Endometrial microvascular endothelial cells (primary cell): ENCODE data around the gene MAP1A. TPM values are rescaled to one million over a fixed set of nuclear protein-coding genes. Genes with fewer than 3 reads are reported as not detected.

Experiments used
- in situ Hi-C: cut with HindIII; loops from 2 replicates; pipeline ENCODE4 v1.10.0; 2017; ENCODE audit warnings: low sequenced_read_pairs, low pct_unique_long_range_greater_than_20kb; ENCODE audit errors: inconsistent ontology term
- total RNA-seq: library from RNA; depleted of rRNA; stranded (reverse); fragments of >200 nt; gene quantifications from one replicate; pipeline ENCODE4 v1.2.3, GENCODE V29; 2015; ENCODE audit errors: inconsistent ontology term

MAP1A gene
- 12.7 TPM for total RNA-seq

GRCh38 chr15:43517354-43518196 is at the start of gene MAP1A:
MAP1A (plus strand) TSS chr15:43517608; CDS start chr15:43521474, 3,866 bp downstream.
- in situ Hi-C loops: no loop called here

GRCh38 chr15:43469867-43470266 is 47.5 kb upstream of the MAP1A start:
- in situ Hi-C loops: no loop called here

- in situ Hi-C loops: no loop called here
These were observed 45.4 kb upstream of the MAP1A start for GRCh38 chr15:43471975-43472374.

- in situ Hi-C loops: no loop called here
These were observed 43.5 kb upstream of the MAP1A start for GRCh38 chr15:43473885-43474284.

GRCh38 chr15:43483297-43484128 is 33.9 kb upstream of the MAP1A start:
- in situ Hi-C loops: no loop called here

DNA sequence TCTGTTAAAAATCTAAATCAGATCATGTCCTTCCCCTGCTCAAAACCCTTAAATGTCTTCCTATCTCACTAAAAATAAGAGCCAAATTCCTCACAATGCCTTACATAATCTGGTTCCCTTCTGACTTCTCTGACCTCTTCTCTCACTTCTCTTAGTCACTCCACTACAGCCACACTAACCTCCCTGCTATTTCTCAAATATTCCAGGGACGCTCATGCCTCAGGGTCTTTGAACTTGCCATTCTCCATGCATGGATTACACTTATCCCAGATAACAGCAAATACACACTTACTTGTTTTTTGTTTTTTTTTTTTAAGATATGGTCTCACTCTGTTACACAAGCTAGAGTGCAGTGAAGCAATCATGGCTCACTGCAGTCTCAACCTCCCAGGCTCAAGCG is 33.0 kb upstream of the MAP1A start:
- in situ Hi-C loops: no loop called here

DNA sequence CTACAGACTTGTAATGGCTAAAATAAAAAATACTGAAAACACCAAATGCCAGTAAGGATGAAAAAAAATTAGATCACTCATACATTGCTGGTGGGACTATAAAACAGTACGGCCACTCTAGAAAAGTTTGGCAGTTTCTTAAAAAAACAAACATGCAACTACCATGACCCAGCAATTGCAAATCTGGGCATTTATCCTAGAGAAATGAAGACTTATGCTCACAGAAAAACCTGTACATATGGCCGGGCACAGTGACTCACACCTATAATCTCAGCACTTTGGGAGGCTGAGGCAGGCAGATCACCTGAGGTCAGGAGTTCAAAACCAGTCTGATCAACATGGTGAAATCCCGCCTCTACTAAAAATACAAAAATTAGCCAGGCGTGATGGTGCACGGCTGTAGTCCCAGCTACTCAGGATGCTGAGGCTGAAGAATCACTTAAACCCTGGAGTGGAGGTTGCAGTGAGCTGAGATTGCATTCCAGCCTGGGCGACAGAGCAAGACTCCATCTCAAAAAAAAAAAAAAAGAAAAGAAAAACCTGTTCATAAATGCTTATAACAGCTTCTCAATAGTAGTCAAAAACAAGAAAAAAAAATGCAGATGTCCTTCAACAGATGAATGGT is 30.0 kb upstream of the MAP1A start:
- in situ Hi-C loops: no loop called here

DNA sequence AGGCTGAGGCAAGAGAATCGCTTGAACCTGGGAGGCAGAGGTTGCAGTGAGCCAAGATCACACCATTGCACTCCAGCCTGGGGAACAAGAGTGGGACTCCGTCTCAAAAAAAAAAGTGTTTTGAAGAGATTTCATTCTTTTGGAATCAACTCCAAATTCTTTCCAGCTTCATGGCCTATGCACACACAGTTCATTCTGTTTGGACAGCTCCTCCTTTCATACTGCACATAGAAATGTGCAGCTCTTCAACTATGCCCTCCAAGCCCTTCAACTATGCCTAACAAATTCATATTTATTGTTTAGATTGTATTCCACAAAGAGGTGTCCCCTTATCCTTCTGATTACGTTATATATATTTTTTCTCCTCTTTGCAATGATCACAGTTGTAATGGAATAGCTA is 28.6 kb upstream of the MAP1A start:
- in situ Hi-C loops: no loop called here

GRCh38 chr15:43489191-43489590 is 28.2 kb upstream of the MAP1A start:
- in situ Hi-C loops: no loop called here

DNA sequence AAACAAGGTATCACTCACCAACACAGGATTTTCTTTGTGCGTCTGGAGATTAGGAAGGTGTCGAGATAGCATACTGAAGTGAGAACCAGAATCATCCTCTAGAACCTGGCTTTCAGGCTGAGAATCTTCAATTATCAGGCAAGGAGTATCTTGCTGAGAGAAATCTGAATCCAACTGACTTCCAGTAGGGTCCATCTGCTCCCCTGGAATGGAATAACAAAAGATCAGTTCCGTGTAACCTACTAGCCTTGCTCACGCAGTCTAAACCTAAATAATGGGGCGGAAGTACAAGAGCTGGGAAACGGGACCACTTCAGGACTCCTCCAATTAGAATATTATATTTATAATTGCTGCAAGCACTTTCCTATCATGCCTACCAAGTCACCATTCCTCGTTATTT is 25.1 kb upstream of the MAP1A start:
- in situ Hi-C loops: no loop called here

DNA sequence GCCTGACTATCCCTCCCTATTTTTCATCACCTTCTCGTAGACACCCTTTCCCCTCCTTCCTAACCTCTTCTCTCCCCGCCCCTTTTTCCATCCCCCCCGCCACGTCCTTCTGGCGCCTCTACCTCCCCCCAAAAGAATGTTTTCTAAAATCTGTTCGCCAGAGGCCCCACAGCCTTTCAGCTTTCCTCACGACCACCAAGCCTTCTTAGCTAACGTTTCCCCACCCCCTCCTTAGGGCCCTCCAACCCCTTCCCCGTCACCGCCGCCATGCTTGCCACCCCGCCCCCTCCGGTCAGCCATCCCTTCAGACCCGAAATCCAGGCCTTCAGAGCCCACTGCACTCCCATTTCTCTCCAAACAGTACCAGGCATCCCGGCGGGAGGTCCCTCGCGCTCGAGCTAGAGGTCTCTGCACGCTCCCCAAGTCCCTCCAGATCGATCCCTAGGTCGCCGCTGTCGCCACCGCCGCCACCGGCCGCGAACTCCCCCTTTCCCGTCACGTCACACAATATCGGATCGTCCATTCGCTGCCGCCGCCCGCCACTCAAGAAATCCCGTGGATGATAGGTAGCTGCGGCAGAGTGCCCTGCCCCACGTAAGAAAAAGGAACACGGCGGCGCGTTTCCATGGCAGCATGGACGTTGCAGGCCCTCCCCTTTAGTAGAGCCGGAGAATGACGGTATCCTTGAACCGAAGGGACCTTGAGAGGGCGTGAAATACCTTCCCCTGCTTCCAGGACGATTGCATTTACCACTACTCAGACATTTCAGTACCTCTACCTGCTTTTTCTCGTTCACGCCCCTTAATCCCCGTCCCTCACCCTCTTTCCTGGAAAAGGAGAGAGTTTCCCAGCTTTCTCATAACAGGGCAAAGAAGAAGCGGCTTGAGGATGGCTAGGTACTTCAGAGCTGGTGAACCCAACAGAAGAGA is 24.5 kb upstream of the MAP1A start, which contains the start of gene TP53BP1:
Gene TP53BP1 (minus strand): TSS at position 484 of the 929 bp plus-strand sequence. CDS start 113 bp downstream, at position 371.
- in situ Hi-C loops: no loop called here

- in situ Hi-C loops: no loop called here
These were observed 23.5 kb upstream of the MAP1A start for GRCh38 chr15:43493703-43494472.

GRCh38 chr15:43498990-43499389 is 18.4 kb upstream of the MAP1A start:
- in situ Hi-C loops: no loop called here

DNA sequence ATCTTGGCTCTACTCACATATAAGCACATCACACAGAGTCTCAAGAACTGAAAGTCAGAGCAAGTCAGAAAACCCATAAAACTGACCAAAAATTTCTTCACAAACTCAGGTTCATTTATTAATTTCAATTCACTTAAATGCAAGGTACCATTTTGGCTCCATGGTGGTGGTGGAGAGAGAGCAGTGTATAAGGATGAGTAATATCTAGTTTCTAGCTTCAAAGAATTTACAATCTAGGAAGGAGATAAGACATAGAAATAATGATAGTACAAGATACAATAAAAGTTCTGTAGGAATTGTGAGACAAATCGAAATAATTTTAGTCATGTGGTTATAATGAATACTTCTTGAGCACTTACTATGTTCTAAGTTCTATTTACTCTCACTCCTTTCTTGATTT is 17.8 kb upstream of the MAP1A start:
- in situ Hi-C loops: no loop called here

- in situ Hi-C loops: no loop called here
These were observed 11.7 kb upstream of the MAP1A start for GRCh38 chr15:43505738-43506137.

- in situ Hi-C loops: no loop called here
These were observed 9.0 kb upstream of the MAP1A start for GRCh38 chr15:43508421-43508820.

DNA sequence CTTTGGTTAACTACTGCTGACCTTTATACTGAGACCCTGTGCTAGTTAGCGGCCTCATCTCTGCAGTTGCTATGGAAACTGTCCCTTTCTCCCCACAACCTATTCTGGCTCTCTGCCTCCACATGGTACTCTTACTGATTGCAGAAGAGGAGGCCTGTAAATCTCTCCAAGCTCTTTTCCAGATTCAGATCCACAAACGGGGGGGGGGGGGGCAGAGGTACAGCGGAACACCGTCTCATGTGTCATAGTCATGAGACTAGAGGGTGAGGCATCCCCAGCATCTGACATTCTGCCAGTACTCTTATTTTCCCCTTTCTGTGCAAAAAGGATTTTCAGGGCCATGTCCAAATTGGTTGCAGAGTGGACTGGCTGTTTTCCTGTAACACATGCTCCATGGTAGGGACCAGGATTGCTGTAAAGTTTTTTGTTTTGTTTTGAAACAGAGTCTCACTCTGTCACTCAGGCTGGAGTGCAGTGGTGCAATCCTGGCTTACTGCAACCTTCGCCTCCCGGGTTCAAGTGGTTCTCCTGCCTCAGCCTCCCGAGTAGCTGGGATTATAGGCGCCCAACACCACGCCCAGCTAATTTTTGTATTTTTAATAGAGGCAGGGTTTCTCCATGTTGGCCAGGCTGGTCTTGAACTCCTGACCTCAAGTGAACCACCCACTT is 8.3 kb upstream of the MAP1A start:
- in situ Hi-C loops: no loop called here
